ENCODE measurements around the gene TNRC6A.
"Not testable (repeated sequence)": the region's sequence is repeated elsewhere in the genome, so short reads cannot be mapped to it uniquely, and the experiment has no call there.

The TNRC6A gene

DNA sequence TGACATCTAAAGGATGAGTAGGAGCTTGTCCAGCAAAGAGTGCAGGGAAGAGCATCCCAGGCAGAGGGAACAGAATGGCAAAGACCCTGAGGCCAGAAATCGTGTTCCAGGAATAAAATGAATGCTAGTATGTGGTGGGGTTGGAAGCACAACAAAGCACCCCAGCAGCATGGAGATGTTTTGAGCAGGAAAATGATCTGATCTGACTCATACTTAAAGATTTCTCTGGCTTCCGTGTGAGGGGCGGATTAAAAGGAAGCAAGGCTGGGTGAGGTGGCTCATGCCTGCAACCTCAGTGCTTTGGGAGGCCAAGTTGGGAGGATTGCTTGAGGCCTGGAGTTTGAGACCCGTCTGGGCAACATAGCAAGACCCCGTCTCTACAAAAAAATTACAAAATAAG lies 118.6 kb downstream of the TNRC6A start:
- DNase-seq, result no peak

DNA sequence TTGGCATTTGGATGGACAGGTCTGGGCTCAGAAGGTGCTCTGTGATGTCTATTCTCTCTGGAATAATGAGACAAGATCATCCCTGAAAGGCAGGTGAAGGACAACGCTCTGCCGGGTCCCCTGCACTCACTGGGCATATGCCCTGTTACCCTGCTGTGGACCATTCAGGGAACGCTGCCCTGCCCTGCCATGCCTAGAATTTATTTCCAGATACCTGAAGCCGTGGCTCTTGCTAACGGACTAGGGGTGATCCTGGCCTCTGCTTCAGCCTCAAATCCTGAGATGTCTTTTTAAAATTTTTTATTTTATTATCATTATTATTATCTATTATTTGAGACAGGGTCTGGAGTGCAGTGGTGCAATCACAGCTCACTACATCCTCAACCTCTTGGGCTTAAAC lies 120.2 kb downstream of the TNRC6A start:
- DNase-seq, result no peak

DNA sequence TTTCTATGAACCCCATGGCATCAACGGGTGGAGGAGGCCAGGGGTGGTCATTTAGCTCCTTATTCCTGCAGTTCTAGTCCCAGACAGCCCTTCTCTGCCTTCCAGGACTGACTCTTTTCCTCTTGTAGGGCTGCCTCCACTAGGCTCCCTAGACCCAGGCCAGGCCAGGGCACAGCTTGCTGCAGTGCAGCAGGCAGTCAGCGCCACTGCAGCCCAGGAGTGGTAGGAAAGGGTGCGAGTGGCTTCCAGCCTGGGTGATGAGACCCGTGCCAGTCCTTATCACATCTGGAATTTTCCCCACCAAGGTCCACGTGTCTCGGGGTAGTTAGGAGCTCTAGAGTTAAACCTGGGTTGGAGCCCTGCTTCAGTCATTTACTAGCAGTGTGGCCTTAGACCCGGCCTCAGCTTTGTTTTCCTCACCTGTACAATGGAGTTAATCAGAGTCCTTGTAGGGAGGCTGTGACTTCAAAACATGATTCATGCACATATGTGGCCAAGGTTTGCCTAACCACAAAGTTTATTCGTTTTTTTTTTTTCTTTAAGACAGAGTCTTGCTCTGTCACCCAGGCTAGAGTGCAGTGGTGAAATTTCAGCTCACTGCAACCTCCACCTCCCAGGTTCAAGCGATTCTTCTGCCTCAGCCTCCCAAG lies 121.0 kb downstream of the TNRC6A start:
- DNase-seq, result no peak

DNA sequence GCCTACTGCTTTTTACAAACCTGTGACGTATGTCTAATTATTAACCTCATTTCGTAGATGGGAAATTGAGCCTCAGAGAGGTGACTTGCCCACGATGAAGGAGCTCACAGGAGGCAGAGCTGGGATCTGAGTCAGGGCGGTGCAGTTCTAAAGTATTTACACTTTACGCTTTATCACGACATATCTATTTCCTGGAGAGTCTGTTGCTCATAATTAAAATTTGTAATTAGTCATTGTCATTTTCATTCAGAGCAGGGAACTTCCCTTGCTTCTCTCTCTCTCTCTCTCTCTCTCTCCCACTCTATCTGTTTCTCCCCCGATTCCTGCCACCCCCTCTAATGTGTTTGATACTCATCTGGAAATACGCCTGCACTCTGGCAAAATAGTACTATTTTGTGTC lies 122.2 kb downstream of the TNRC6A start:
- DNase-seq, result no peak

DNA sequence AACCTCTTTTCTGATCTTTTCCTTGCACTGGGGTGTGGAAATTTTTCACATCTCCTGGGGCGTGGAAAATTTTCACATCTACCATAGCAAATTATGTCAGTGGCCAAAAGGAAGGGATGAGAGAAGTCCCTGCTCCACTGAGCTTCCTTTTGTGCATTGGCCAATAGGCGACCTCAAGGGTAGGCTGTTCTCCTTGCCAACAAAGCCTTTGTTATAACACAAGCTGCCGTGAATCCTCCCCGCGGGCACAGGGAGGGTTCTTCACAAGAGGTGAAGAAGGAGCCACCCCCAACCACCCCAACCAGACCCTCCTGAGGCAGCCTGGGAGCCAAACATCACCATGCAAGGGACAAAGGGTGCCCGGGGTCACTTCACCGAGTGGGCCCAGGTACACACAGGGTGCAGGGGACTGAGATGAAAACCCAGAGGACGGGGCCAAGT lies 122.8 kb downstream of the TNRC6A start:
- no peak for DNase-seq

DNA sequence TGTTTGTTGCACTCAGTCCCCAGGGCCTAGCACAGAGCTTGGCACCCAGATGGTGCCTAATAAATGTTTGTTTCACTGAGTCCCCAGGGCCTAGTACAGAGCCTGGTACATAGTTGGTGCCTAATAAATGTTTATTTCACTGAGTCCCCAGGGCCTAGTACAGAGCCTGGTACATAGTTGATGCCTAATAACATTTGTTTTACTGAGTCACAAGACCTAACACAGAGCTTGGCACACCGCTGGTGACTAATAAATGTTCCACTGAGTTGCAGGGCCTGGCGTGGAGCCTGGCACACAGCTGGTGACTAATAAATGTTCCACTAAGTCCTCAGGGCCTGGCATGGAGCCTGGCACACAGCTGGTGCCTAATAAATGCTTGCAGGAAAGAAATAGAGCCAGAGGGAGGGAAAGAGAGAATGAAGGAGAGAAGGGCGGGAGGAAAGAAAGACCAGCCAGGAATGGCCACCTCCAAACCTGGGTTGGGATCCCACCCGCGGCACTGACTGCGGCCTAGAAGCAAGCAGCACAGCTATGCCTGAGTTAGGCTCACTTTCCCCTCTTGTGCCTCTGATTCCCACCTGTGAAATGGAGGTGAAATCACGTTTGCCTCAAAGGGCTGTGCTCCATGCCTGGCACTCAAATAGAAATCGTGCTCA lies 123.8 kb downstream of the TNRC6A start:
- DNase-seq, result no peak

DNA sequence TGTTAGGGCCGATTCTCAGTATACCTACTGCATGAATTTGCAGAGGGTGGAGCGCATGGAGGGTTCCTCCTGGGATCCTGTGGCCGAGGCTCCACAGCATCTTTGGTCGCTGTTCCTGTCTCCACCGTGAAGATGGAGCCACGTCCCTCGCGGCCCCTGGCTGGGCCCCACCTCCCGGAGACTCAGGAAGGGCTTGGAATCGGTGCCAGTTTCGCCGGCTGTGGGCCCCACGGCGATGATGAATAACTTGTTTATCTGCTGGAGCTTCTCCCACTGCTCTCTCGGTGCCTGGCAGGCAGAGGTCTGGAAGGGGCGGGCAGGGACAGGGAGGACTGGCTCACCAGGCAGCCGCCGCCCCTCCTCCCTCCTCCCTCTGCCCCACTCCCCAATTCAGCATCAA lies 124.4 kb downstream of the TNRC6A start:
- DNase-seq, result no peak

DNA sequence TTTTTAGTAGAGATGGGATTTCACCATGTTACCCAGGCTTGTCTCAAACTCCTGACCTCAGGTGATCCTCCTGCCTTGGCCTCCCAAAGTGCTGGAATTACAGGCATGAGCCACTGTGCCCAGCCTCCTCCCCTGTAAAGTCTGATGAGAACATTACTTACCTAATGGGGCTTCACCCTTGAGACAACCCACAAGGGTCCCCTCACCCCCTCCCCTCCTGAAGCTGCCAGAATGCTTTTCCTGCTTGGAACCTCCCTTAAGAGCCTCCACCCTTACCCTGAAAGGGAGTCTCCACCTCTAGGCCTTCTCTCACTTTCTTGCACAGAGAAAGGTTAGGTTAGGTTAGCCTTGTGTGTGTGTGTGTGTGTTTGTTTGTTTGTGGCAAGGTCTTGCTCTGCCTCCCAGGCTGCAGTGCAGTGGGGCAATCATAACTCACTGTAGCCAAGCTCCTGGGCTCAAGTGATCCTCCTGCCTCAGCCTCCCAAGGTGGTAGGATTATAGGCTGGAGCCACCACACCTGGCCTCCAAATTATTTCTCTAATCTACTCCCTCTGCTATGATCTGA lies 125.2 kb downstream of the TNRC6A start:
- no peak for DNase-seq

DNA sequence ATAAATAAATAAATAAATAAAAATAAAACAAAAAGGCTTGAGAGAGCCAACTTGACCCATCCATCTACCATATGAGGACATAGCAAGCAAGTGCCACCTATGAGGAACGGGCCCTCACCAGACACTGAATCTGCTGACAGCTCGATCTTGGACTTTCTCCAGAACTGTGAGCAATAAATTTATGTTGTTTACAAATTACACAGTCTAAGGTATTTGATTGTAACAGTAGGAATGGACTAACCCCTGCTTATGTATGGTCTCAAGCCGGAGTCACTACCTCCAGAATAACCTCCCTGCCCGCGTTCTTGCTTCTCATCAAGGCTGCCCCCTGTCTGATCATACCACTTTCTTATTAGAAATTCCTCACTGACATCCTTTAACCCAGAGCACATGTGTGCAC lies 126.2 kb downstream of the TNRC6A start:
- DNase-seq, result no peak

DNA sequence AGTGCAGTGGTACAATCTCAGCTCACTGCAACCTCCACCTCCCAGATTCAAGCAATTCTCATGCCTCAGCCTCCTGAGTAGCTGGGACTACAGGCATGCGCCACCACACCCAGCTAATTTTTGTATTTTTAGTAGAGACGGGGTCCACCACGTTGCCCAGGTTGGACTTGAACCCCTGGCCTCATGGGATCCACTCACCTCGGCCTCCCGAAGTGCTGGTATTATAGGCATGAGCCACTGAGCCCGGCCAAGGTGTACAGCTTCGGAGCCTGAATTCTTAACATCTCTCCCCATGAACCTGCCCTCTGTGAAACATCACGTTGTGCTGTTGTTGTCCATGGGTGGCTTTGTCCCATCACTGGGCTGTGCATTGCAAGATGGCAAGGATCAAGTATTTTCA lies 127.4 kb downstream of the TNRC6A start:
- DNase-seq, result not testable (repeated sequence)

DNA sequence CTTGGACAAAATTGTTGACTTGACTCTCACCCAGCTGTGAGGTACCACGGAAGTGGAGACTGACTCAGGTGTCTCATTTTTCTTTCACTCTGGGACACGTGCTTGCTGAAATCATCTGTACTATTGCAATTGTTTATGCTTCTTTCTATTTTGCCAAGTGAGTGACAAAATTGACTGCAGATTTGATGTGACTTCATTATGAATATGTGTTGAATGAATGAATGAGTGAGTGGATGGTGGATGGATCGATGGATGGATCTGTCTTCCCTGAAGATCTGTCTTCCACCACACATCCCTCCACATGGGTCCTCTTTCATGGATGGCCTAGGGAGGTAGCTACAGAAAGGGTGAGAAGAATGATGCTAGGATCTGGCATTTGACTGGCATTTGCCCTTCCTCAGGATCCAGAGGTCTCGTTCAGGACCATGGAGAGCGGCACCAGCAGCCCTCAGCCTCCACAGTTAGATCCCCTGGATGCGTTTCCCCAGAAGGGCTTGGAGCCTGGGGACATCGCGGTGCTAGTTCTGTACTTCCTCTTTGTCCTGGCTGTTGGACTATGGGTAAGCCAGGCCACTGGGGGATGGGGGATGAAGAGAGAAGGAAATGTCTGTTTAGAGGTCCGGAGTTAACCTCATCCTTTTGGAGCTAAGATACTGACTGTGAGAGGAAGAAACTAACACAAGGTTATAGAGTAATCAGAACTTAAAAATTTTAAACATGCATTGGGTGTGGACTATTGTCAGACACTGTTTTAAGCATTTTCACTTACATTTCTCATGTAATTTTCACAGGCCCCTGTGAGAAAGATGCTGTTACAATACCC lies 129.0 kb downstream of the TNRC6A start:
- no peak for DNase-seq

DNA sequence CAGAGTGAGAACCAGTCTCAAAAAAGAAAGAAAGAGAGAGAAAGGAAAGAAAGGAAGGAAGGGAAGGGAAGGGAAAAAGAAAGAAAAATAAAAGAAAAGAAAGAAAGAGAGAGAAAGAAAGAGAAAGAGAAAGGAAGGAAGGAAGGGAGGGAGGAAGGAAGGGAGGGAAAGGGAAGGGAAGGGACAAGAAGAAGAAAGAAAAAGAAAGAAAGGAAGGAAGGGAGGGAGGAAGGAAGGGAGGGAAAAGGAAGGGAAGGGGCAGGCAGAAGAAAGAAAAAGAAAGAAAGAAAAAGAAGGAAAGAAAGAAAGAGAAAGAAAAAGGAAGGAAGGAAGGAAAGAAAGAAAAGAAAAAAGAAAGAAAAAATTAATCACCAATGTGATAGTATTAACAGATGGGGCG lies 132.0 kb downstream of the TNRC6A start:
- DNase-seq, result no peak

DNA sequence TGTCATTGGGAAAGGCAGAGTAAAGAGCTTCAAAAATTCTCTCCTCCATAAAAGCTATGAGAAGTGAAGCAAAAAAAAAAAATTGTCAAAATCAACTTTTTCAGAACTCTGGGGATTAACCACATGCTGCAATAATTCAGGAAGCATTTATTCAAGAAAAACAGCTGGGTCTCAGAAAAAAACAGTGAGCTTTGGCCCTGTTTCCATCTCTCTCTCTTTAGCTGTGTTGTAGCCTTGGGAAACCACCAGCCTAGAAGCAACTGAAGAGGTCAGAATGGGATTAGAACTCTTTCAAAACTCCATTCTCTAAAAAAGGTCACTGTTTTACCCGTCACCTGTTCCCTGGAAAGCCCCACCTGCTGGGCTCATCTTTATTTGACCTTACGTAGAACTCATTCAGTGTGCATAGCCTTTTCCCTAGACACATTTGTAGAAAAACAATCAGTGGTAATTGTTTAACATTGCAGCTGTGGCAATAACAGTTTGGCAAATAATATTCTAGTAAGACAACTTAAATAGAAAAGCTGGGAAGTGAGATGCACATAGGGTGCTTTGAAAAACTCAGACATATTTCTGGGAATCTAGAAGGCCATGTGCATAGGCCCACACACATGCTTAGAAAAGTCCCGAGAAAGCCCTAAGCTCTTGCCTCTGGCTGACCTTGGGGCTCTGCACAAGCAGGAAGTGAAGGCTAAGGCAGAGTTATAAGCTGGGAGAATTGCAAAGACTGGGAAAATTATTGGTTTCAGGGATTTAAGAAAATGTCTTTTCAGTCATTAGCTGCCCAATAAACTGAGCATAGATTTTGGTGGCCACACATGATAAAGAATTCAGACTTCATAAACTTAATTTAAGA lies 134.4 kb downstream of the TNRC6A start:
- DNase-seq, result no peak

DNA sequence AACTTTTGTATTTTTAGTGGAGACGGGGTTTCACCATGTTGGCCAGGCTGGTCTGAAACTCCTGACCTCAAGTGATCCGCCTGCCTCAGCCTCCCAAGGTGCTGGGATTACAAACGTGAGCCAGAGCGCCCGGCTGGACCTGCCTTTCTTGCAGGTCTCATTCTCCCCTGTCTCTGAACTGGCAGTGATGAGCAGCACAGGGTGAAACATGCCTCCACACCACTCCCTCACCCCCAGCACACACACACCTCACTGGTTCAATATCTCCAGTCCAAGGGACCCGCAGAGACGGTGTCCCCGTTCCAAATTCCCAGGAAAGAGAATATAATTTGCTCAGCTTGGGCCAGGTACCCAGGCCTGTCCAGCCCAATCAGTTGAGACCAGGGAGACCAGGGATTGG lies 139.6 kb downstream of the TNRC6A start:
- no peak for DNase-seq

DNA sequence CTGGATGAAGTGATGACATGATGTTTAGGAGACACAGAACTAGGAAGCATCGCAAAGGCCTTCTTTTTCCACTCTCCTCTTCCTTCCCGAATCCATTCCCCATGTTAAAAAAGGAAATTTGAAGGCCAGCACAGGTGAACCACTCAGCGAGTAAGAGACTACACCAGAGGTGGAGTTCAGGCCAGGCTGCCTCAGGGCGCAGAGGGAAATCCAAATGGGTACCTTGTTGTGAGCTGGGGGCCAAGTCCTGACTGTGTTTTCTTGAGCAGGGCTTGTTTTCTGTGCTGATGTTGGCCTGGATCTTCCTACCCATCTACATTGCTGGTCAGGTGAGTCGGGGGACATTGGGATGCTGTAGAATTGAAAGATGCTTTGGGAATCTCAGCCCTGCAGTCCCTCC lies 142.4 kb downstream of the TNRC6A start:
- no peak for DNase-seq

DNA sequence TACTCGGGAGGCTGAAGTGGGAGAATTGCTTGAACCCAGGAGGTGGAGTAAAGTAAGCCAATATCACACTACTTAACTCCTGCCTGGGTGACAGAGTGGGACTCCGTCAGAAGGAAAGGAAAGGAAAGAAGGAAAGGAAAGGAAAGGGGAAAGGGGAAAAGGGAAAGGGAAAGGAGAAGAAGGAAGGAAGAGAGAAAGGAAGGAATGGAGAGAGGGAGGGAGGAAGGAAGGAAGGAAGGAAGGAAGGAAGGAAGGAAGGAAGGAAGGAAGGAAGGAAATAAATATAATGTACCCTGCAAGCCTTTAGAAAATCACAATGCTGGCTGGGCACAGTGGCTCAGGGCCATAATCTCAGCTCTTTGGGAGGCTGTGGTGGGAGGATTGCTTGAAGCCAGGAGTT lies 143.6 kb downstream of the TNRC6A start:
- DNase-seq, result no peak

DNA sequence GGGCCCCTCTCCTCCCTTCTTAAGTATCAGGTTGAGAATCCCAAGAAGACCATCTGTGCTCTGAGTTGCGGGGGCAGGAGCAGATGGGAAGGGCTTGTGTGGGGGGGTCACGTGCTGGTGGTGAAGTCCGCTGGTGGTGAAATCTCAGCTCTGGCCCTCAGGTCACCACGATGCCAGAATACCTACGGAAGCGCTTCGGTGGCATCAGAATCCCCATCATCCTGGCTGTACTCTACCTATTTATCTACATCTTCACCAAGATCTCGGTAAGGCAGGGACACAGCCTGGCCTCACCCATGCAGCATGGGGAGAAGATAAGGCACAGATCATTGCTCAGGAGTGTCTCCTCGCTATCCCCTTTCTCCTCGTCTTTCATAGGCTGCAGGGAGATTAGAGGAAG lies 146.0 kb downstream of the TNRC6A start:
- DNase-seq, result no peak
